Right lung (tissue), 5 donors: ENCODE results near the gene TSPO2. TPM values are rescaled to one million over a fixed set of nuclear protein-coding genes. Genes with fewer than 3 reads are reported as not detected.

Experiments used
- DNase-seq, 2 donors: peaks; one replicate each; pipeline ENCODE4 v3.0.0-alpha.2; 2013
- polyA plus RNA-seq, 5 donors: library from polyadenylated mRNA; unstranded; fragments of 120-200 nt; gene quantifications; one replicate each; pipeline versions ENCODE4 v1.2.1 to v1.2.3, GENCODE V29; 2013; ENCODE audit warnings: inconsistent platforms in 1 of 5, low replicate concordance in 1 of 5; ENCODE audit not compliant: insufficient read length in 5 of 5, insufficient read depth in 1 of 5

The TSPO2 gene
- polyA plus RNA-seq, 5 donors = 0.28 to 1.6 (median 0.77) TPM

DNA sequence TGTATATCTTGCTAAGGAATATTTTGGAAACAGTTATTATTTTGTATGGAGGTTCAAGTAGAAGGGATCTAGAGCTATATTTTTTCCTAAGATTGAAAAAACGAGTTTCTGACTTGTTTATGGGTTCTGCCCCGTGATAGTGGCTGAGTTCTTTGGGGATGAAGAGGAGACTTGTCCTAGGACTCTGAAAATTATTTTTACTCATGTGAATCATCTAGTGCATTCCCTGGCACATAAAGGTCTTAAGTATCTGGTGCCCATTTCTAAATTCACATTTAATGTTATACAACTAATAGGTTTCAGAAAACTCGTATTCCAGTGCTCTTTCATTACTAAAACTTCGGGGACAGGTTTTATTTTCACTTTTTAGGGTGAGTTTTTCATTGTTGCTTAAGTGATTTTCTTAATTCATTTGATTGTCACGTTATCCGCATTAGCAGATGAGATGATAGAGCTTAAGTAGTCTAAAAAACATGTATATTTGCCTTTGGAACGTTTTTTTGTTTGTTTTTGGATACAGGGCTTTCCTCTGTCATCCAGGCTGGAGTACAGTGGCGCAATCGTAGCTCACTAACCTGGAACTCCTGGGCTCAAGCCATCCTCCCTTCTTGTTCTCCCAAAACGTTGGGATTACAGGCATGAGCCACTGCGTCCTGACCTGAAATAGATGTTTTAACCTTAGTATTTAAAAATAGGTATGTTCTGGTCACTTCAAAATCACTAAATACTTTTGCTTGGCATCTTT, 32.6 kb downstream of the TSPO2 start:
- DNase-seq = no peak

DNA sequence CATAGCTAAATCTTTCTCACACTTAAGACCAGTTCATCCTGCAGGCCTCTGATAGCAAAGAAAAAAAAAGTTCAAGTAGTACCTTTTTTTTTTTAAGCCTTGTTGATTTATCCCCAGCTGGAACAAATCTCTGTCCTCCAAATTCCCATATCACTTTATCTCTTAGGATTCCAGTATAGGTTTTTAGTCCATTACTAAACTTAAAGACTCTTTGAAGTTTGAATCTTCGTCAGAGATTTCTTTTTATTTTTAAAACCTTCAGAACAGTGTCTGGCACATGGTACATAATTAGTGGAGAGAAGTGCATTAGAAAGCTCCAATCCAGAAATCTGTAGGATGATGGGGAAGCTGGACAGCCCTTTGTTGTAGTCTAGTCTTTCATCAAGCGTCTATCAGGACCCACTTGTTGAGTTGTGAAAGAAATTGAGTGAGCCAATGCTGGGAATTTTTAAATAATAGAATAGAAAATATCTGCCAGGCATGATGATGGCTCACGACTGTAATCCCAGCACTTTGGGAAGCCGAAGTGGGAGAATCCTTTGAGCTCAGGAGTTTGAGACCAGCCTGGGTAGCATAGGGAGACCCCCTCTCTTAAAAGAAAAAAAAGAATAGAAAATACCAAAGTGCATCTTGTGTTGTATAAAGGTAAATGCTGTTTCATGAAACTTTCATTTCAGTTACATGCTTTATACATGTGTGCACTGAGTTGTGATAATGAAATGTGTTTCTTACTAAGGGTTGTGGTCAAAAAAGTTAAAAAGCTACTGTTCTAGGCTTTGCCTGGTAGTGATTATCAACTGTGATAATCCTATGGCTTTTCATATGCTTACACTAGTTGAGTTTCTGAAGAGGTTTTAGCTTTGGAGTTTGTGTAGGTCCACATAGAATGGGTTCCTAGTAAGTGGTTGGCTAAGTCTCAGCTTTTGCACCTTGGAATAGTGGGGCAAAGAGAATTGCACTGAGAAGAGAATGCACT, 33.7 kb downstream of the TSPO2 start:
- DNase-seq = no peak

DNA sequence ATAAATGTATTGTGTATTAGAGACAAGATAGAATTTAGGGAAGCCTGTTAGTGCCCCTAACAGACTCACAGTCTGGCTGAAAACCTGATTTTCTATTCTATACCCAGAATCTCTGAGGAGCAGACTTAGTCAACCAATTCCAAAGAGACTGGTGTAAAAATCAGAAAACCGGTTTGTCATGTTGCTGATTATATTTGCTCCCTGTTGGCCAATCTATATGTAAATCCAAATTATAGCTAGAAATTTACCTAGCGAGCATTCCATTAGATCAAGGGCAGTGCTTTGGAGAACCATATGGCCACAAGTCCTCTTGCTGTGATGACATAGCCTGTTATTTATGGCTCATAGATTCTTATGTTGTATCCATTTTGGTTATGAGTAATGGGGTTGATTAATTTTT, 35.3 kb downstream of the TSPO2 start:
- no peak for DNase-seq

DNA sequence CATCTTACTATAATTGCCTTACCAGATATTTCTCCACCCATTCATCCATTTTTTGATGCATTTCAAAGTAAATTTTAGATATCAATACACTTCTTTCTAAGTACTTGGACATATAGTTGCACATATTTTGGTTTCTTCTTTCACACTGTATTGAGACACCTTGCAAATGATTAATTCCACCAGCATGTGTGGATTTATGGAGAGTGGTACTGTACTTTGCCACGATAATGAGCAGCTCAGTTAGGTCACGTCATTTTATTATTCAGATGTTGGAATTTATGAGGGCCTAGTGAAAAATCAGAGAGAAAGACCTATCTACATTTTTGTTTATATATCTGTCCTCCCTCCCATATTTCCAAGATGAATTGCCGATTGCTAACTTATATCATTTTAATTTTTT, 35.8 kb downstream of the TSPO2 start:
- DNase-seq = no peak

DNA sequence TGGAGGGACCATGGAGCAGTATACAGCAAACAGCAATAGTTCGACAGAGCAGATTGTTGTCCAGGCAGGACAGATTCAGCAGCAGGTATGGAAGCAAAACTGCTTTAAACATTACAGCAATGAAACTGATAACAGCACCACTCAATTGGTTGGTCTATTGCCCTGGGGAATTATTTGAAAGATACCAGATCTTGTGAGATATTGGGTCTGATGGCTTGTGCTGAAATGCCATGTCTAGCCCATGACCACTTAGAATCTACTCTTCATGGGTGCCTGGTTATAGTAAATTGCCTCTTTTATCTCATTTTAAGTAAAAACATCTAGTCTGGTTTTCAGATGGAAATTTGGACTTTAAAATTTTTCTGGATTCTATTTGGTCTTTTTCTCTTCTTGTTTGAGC, 36.8 kb downstream of the TSPO2 start:
- DNase-seq = no peak

DNA sequence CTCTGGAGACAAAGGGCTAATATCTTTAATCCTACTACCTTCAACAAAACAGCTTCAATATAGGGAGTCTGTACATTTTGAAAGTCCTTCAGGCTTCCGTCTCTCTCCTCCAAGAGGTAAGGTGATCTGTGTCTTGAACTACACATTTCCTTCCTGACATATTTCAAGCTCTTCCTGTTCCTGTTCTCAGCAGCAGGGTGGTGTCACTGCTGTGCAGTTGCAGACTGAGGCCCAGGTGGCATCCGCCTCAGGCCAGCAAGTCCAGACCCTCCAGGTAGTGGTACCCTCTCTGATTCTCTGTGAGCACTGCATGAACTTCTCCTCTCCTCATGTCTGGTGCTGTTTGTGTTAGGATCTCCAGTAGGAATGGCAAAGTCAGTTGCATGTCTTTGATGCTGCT, 38.4 kb downstream of the TSPO2 start:
- no peak for DNase-seq

DNA sequence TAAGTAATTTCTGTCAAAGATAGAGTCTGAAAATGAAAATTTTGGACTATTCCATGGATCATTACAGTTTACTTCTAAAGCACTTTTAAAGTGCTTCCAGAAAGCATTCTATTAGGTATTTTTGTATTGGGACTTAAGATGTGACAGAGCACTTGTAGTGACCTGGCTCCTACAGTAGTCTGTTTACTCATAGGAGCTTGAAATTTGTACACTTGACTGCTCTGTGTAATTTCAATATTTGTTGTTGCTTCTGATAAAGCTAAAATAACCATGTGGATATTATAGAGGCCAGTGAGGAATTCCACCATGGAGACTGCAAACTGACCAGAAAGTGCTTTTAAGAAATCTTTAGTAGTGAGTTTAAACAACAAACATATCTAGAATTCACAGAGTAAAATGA, 40.8 kb downstream of the TSPO2 start:
- DNase-seq = no peak

DNA sequence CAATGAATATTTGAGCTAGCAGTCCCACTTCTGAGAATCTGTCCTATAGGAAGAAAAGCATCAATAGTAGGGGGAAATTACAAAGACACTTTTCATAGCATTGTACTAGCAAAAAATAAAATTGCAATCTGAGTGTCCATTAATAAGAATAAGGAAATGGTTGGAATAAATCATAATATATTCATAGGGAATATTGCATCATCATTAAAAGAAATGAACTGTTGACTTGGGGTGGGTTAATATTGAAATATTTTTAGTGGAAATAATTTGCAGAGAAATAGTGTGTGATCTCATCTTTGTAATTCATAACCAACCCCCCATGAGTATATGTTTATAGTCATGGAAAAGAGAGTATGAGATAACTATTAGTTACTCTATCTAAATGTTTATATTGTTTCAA, 42.9 kb downstream of the TSPO2 start:
- no peak for DNase-seq

DNA sequence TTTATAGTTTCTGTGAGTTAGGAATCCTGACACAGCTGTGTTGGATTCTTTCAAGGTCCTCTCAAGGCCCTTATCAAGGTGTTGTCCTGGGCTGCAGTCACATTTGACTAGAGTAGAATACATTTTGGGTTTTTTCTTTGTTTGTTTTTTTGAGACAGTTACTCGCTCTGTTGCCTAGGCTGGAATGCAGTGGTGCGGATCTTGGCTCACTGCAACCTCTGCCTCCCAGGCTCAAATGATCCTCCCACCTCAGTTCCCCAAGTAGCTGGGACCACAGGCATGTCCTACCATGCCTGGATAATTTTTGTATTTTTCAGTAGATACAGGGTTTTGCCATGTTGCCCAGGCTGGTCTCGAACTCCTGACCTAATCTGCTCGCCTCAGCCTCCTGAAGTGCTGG, 46.2 kb downstream of the TSPO2 start:
- DNase-seq = no peak

DNA sequence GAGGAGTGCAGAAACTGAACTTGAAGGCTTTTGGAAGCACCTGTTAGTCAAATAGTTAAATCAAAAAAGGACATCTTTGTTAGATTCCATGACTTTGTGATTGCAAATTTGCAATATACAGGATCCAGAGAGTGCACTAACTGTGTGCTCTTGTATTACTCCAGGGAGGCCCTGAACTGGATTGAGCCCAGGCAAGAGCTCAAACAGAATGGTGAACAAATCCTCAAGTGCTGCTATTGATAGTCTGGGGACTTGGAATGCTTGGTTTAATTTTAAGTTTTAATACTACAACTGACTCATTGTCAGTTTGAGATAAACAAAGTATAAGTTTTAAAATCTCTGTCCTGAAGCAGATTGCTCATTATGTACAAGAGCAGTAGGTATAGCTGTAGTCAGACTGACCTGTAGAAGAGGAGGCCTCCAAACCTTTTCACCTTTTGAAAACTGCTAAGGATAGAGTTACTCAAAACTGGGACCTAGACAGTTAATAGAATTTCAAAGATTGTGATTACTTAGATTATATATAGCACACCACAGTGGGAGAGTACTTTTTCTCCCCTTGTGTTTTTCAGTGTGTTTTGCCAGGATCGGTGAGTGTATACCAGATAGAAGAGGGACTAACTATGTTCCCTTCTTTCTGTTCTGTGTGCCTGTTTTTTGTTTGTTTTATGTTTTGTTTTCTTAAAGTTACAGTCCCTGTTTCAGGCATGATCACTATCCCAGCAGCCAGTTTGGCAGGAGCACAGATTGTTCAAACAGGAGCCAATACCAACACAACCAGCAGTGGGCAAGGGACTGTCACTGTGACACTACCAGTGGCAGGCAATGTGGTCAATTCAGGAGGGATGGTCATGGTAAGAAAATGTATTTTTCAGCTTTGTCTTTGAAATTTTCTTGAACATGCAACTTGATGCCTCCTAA, 48.8 kb downstream of the TSPO2 start:
- no peak for DNase-seq

DNA sequence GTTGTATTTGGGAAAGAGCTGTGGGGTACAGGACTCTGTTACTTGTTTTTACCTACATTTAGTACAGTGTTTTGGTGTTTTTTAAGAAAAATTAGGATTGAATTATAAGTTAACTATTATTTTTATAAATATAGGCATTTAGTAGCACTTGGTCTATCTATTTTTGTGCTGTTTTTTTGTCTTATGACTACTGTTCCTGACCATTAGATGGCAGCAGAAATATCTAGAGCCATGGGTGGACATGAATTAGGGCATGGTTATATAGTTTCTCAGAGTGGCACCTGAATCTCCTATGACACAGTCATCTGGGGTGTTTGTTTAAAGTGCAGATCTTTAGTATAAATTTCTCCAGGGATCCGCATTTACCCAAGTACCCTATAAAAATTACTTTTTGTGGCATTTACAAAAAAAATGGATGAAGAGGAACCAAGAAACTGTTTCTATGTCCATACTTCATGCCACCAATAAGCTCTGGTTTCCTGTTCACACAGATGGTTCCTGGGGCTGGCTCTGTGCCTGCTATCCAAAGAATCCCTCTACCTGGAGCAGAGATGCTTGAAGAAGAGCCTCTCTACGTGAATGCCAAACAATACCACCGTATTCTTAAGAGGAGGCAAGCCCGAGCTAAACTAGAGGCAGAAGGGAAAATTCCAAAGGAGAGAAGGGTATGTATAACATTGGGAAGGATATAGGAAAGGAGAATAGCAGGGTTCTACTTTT, 50.3 kb downstream of the TSPO2 start:
- no peak for DNase-seq

DNA sequence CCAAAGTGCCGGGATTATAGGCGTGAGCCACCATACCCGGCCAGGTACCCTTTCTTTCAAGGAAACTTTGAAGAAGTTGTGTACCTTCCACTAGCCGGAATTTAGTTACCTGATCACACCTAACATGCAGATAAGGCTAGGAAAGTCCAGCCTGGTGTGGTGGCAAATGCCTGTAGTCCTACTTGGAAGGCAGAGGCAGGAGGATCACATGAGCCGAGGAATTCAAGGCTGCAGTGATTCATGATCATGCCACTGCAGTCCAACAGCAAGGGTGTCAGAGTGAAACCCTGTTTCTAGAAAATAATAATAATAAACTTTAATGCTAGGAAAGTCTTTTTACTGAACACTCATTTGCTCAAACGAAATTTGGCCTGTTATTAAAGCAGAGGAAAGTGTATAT, 51.5 kb downstream of the TSPO2 start:
- DNase-seq = no peak

Other genes starting within 250 kb of the TSPO2 start
- 10 to 100 TPM in 1 of 5 donors, 1 to 10 TPM in 4; 3.2 to 12.2 (median 5.5) TPM for gene UNC5CL, start 3.2 kb upstream of the TSPO2 start, polyA plus RNA-seq
- 10 to 100 TPM in 1 of 5 donors, 1 to 10 TPM in 1, under 1 TPM in 3; 0.61 to 20.8 (median 0.69) TPM for gene APOBEC2, start 10.7 kb downstream of the TSPO2 start, polyA plus RNA-seq
- 10 to 100 TPM; 39.3 to 60.3 (median 55.5) TPM for gene OARD1, start 29.9 kb downstream of the TSPO2 start, polyA plus RNA-seq
- 10 to 100 TPM; 44.0 to 65.2 (median 52.6) TPM for gene NFYA, start 30.5 kb downstream of the TSPO2 start, polyA plus RNA-seq
- 1 to 10 TPM; 1.1 to 2.4 (median 1.5) TPM for gene TREML1, start 111.9 kb downstream of the TSPO2 start, polyA plus RNA-seq
- under 1 TPM in 4 of 5 donors, not detected in 1; 0.18 to 0.56 (median 0.33) TPM for gene TREM2, start 120.6 kb downstream of the TSPO2 start, polyA plus RNA-seq
- under 1 TPM; 0.17 to 0.47 (median 0.21) TPM for gene TREML2, start 158.7 kb downstream of the TSPO2 start, polyA plus RNA-seq
- not detected for gene TREML4, start 185.9 kb downstream of the TSPO2 start, polyA plus RNA-seq
- gene TREM1, start 244.2 kb downstream of the TSPO2 start, polyA plus RNA-seq = 1 to 10 TPM in 3 of 5 donors, under 1 TPM in 2; 0.61 to 2.8 (median 1.4) TPM